A549 (cell line): ENCODE results near the gene ADARB2.

ENCODE experiments used
- CHD4 ChIP-seq: fragments of 200-600 bp; sonication (generic); IDR thresholded peaks from 2 replicates; pipeline ENCODE4 v1.6.1; 2016; ENCODE audit warnings: antibody characterized with exemption, mild to moderate bottlenecking, borderline replicate concordance
- CTCF ChIP-seq: fragments of >200 bp; sonication (Bioruptor Twin); formaldehyde crosslinking; IDR thresholded peaks from 3 replicates; pipeline ENCODE4 v1.5.1; 2016
- JUN ChIP-seq, 2 experiments: fragments of >200 bp; sonication (Bioruptor Twin); formaldehyde crosslinking; IDR thresholded peaks; 2 replicates in 1 of 2; 3 replicates in 1 of 2; pipeline ENCODE4 v1.6.1; 2016 to 2017
- KDM1A ChIP-seq: fragments of 200-600 bp; sonication (generic); IDR thresholded peaks from 2 replicates; pipeline ENCODE4 v1.6.1; 2016; ENCODE audit warnings: low read depth, mild to moderate bottlenecking
- MAFK ChIP-seq: fragments of 450-650 bp; IDR thresholded peaks from 2 replicates; pipeline ENCODE4 v1.6.1; 2014; ENCODE audit not compliant: partially characterized antibody
- MAX ChIP-seq: IDR thresholded peaks from 2 replicates; pipeline ENCODE4 v1.6.1; 2012
- POLR2A ChIP-seq: IDR thresholded peaks from 2 replicates; pipeline ENCODE4 v1.6.1; 2012; ENCODE audit warnings: mild to moderate bottlenecking, low read length
- RAD21 ChIP-seq, 2 experiments: fragments of >200 bp in 1 of 2; sonication (Bioruptor Twin) in 1 of 2; formaldehyde crosslinking in 1 of 2; IDR thresholded peaks in 1 of 2; conservative IDR thresholded peaks in 1 of 2; 2 replicates in 1 of 2; 3 replicates in 1 of 2; pipeline ENCODE4 v1.6.1; 2012 to 2018; ENCODE audit warnings: inconsistent platforms in 1 of 2
- REST ChIP-seq: fragments of 200-600 bp; sonication (generic); IDR thresholded peaks from 2 replicates; pipeline ENCODE4 v1.6.1; 2016; ENCODE audit warnings: antibody characterized with exemption, mild to moderate bottlenecking, moderate library complexity

- TF ChIP-seq MAX: no peak
- no peak for TF ChIP-seq CHD4
- no peak for TF ChIP-seq REST
- no peak for TF ChIP-seq MAFK
- TF ChIP-seq CTCF: no peak
- no peak for TF ChIP-seq RAD21 (conservative IDR thresholded peaks at IDR 0.05 in 1 of 2, IDR thresholded peaks at IDR 0.05 in 1 of 2)
- no peak for TF ChIP-seq KDM1A
- TF ChIP-seq JUN (IDR thresholded peaks at IDR 0.05): no peak
- no peak for TF ChIP-seq POLR2A
Observed at GRCh38 chr10:1411956-1412355, 325.4 kb downstream of the ADARB2 start.
